ENCODE results near the gene TNFRSF1B.

The TNFRSF1B gene

GRCh38 chr1:12125422-12126355 lies 41.1 kb upstream of the TNFRSF1B start:
- H4K20me1 ChIP-seq (ENCODE audit: insufficient read depth), result no peaks in the 10 kb centered on the region
- no peak overlapping the region for H3K9ac ChIP-seq
- no peak overlapping the region for H3K4me3 ChIP-seq (IDR thresholded peaks at IDR 0.05; ENCODE audit: insufficient read depth, low read depth, low read length)
- H3K4me2 ChIP-seq, result peak overlapping the region; percentile 19; the same call in 1 of the 2 replicates
- H3K4me1 ChIP-seq (ENCODE audit: low read depth, poor library complexity, severe bottlenecking), result peaks cover 40% of the 10 kb centered on the region
- TF ChIP-seq, protein P1, sequence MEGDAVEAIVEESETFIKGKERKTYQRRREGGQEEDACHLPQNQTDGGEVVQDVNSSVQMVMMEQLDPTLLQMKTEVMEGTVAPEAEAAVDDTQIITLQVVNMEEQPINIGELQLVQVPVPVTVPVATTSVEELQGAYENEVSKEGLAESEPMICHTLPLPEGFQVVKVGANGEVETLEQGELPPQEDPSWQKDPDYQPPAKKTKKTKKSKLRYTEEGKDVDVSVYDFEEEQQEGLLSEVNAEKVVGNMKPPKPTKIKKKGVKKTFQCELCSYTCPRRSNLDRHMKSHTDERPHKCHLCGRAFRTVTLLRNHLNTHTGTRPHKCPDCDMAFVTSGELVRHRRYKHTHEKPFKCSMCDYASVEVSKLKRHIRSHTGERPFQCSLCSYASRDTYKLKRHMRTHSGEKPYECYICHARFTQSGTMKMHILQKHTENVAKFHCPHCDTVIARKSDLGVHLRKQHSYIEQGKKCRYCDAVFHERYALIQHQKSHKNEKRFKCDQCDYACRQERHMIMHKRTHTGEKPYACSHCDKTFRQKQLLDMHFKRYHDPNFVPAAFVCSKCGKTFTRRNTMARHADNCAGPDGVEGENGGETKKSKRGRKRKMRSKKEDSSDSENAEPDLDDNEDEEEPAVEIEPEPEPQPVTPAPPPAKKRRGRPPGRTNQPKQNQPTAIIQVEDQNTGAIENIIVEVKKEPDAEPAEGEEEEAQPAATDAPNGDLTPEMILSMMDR (conservative IDR thresholded peaks at IDR 0.05; ENCODE audit: low read depth, low read length), result no peak
- no peaks in the 10 kb centered on the region; the same call in 1 of the 2 replicates for H3K27me3 ChIP-seq (ENCODE audit: insufficient read depth, low read depth)
- no peak overlapping the region for H2AFZ ChIP-seq (ENCODE audit: low read depth)
- no peaks in the 10 kb centered on the region for H3K36me3 ChIP-seq (ENCODE audit: insufficient read depth)
- no peak overlapping the region for H3K27ac ChIP-seq
- H3K79me2 ChIP-seq (ENCODE audit: insufficient read depth, low read depth), result no peaks in the 10 kb centered on the region

DNA sequence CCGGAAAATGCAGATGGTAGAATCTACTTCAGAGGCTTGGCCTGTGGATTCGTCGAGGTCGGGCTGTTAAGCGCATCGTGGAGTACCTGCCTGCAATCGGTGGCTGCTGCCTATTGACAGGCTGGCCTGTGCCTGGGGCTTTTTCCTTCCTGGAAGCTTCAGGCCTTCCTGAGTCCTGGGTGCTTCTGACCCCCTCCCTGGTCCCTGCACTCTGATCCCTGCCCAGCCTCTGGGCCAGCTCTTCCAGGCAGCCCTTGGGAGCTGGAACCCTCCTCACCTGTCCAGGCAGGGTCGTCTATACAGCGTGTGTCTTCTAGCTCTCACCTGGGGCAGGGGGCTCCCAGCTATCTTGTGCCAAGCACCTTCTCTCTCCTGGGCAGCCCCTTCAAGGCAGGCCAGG lies 40.0 kb upstream of the TNFRSF1B start:
- H2AFZ ChIP-seq (ENCODE audit: low read depth), result no peak overlapping the region
- no peak overlapping the region for H3K9ac ChIP-seq
- no peaks in the 10 kb centered on the region for H4K20me1 ChIP-seq (ENCODE audit: insufficient read depth)
- H3K27me3 ChIP-seq (ENCODE audit: insufficient read depth, low read depth), result no peaks in the 10 kb centered on the region; the same call in 1 of the 2 replicates
- no peak overlapping the region for H3K4me3 ChIP-seq (IDR thresholded peaks at IDR 0.05; ENCODE audit: insufficient read depth, low read depth, low read length)
- no peaks in the 10 kb centered on the region for H3K36me3 ChIP-seq (ENCODE audit: insufficient read depth)
- no peaks in the 10 kb centered on the region for H3K79me2 ChIP-seq (ENCODE audit: insufficient read depth, low read depth)
- H3K4me1 ChIP-seq (ENCODE audit: low read depth, poor library complexity, severe bottlenecking), result peaks cover 40% of the 10 kb centered on the region
- peak overlapping the region; percentile 46 for H3K4me2 ChIP-seq
- TF ChIP-seq, protein P1 (conservative IDR thresholded peaks at IDR 0.05; ENCODE audit: low read depth, low read length), result no peak
- 0 out of 2 replicates have a peak overlapping the region, but pooled peaks have one; percentile 52 for H3K27ac ChIP-seq

DNA sequence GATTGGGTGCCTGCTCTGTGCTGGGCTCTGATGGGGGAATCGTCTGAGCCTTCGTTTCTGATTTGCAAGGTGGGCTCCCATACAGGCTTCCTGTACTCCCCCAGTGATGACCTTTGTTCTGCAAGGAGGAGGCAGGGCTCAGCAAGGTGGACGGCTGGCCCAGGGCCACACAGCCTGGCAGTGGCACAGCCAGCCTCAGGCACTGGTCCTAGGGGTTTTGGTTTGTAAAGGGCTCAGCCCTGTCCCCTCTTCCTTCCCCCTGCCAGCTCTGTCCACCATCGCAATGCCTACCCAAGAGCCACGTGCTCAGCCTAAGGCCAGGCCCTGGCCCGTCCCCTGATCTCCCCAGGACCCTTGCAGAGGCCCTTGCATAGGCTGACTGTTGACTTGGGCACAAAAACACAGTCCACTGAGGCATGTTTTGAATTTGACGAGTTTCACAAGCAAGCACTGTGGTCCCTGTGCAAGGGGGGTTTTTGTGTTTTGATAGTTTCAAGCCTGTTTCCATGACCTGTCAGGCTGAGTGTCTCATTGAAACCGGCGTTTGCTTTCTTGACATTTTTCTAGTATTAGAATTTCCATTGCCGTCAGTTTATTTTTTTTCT lies 39.5 kb upstream of the TNFRSF1B start:
- peaks cover 40% of the 10 kb centered on the region for H3K4me1 ChIP-seq (ENCODE audit: low read depth, poor library complexity, severe bottlenecking)
- no peaks in the 10 kb centered on the region for H4K20me1 ChIP-seq (ENCODE audit: insufficient read depth)
- no peak overlapping the region for H3K4me3 ChIP-seq (IDR thresholded peaks at IDR 0.05; ENCODE audit: insufficient read depth, low read depth, low read length)
- H3K27ac ChIP-seq, result peak overlapping the region; percentile 52
- peak overlapping the region; percentile 28; the same call in 1 of the 2 replicates for H2AFZ ChIP-seq (ENCODE audit: low read depth)
- H3K27me3 ChIP-seq (ENCODE audit: insufficient read depth, low read depth), result no peaks in the 10 kb centered on the region; the same call in 1 of the 2 replicates
- TF ChIP-seq, protein P1 (conservative IDR thresholded peaks at IDR 0.05; ENCODE audit: low read depth, low read length), result no peak
- H3K36me3 ChIP-seq (ENCODE audit: insufficient read depth), result no peaks in the 10 kb centered on the region
- H3K9ac ChIP-seq, result no peak overlapping the region
- H3K4me2 ChIP-seq, result peak overlapping the region; percentile 46
- H3K79me2 ChIP-seq (ENCODE audit: insufficient read depth, low read depth), result no peaks in the 10 kb centered on the region

GRCh38 chr1:12128120-12128519 lies 38.7 kb upstream of the TNFRSF1B start:
- H3K27me3 ChIP-seq (ENCODE audit: insufficient read depth, low read depth), result no peaks in the 10 kb centered on the region; the same call in 1 of the 2 replicates
- peaks cover 40% of the 10 kb centered on the region for H3K4me1 ChIP-seq (ENCODE audit: low read depth, poor library complexity, severe bottlenecking)
- H3K27ac ChIP-seq, result peak overlapping the region; percentile 52
- no peaks in the 10 kb centered on the region for H4K20me1 ChIP-seq (ENCODE audit: insufficient read depth)
- H3K4me3 ChIP-seq (IDR thresholded peaks at IDR 0.05; ENCODE audit: insufficient read depth, low read depth, low read length), result no peak overlapping the region
- peak overlapping the region; percentile 28; the same call in 1 of the 2 replicates for H2AFZ ChIP-seq (ENCODE audit: low read depth)
- no peaks in the 10 kb centered on the region for H3K79me2 ChIP-seq (ENCODE audit: insufficient read depth, low read depth)
- H3K4me2 ChIP-seq, result peak overlapping the region; percentile 46; the same call in 1 of the 2 replicates
- H3K36me3 ChIP-seq (ENCODE audit: insufficient read depth), result no peaks in the 10 kb centered on the region
- H3K9ac ChIP-seq, result no peak overlapping the region
- TF ChIP-seq, protein P1 (conservative IDR thresholded peaks at IDR 0.05; ENCODE audit: low read depth, low read length), result no peak

Data from KMS-11 (cell line).